Panc1 (cell line): ENCODE measurements around the gene UGT1A3.

Source experiments
- CTCF ChIP-seq: fragments of 450-650 bp; IDR thresholded peaks from 2 replicates; pipeline ENCODE4 v1.5.1; 2017; ENCODE audit warnings: mild to moderate bottlenecking
- POLR2AphosphoS5 ChIP-seq: IDR thresholded peaks from 2 replicates; pipeline ENCODE4 v1.6.1; 2012; ENCODE audit warnings: mild to moderate bottlenecking, low read depth, low read length, moderate library complexity
- SIN3A ChIP-seq: IDR thresholded peaks from 2 replicates; pipeline ENCODE4 v1.6.1; 2012; ENCODE audit warnings: low read depth, mild to moderate bottlenecking, low read length, moderate library complexity, borderline replicate concordance; ENCODE audit not compliant: insufficient read depth

DNA sequence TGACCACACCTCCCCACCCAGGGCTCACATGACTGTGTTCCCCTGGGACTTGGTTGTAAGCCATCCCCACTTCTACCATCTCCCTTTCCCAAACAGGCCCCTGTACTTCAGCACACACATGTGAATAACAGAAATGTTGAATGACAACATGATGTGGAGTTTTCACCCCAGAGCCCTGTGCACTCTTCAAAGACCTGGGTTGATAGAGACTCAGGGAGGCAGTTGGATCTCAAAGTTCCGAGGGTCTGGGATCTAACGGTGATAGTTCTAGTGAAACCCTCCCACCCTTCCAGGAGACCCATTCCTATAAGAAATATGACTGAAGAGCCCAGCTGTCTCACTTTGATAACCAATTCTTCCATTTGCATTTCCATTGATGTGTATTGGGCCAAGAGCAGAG, 49.2 kb downstream of the UGT1A3 start, which contains the start of gene MROH2A:
- no peak for TF ChIP-seq SIN3A
- TF ChIP-seq CTCF: no peak
- TF ChIP-seq POLR2AphosphoS5: no peak
